Common myeloid progenitor, CD34-positive (primary cell): ENCODE results near the gene LTBP1.
A peak's percentile ranks its signal among the peaks of the same experiment; 100 is the strongest.

Source experiments
- CTCF ChIA-PET: fragments of 350-600 bp; sonication (Branson Sonifier 250); formaldehyde crosslinking; loops from one replicate; lab custom pipeline; 2021; ENCODE audit warnings: antibody characterized with exemption; lab: Charles Lee
- POLR2A ChIA-PET: fragments of 350-600 bp; sonication (Branson Sonifier 250); formaldehyde crosslinking; loops from one replicate; lab custom pipeline; 2021; ENCODE audit warnings: antibody characterized with exemption; lab: Charles Lee
- DNase-seq, 3 donors: peaks; one replicate each; pipeline versions ENCODE4 v3.0.0 to v3.0.0-alpha.2; 2013
- H3K27ac ChIP-seq, 2 experiments: 1 replicate in 1 of 2; 2 replicates in 1 of 2; pipeline ENCODE4 v1.7.0; 2013; ENCODE audit warnings: inconsistent platforms in 2 of 2, low read length in 2 of 2, mild to moderate bottlenecking in 2 of 2, low read depth in 1 of 2, moderate library complexity in 1 of 2; ENCODE audit not compliant: severe bottlenecking in 2 of 2, insufficient read depth in 1 of 2, poor library complexity in 1 of 2
- H3K27me3 ChIP-seq, 5 experiments: replicated peaks in 2 of 5; 1 replicate in 3 of 5; 2 replicates in 2 of 5; pipeline versions ENCODE4 v1.6.1 to v1.7.0; 2013; ENCODE audit warnings: low read length in 4 of 5, mild to moderate bottlenecking in 2 of 5, moderate library complexity in 2 of 5, inconsistent platforms in 1 of 5; ENCODE audit not compliant: insufficient read depth in 5 of 5, control insufficient read depth in 4 of 5
- H3K36me3 ChIP-seq, 4 experiments: 1 replicate in 2 of 4; 2 replicates in 2 of 4; pipeline versions ENCODE4 v1.6.1 to v1.7.0; 2013; ENCODE audit warnings: low read length in 3 of 4, control low read depth in 1 of 4, mild to moderate bottlenecking in 1 of 4; ENCODE audit not compliant: control insufficient read depth in 4 of 4, insufficient read depth in 4 of 4
- H3K4me1 ChIP-seq, 4 experiments: 1 replicate in 3 of 4; 2 replicates in 1 of 4; pipeline versions ENCODE4 v1.6.1 to v1.7.1; 2013; ENCODE audit warnings: low read length in 3 of 4, mild to moderate bottlenecking in 3 of 4, control low read depth in 1 of 4, inconsistent platforms in 1 of 4, moderate library complexity in 1 of 4; ENCODE audit not compliant: control insufficient read depth in 4 of 4, insufficient read depth in 4 of 4; ENCODE audit errors: control extremely low read depth in 1 of 4
- H3K4me3 ChIP-seq, 7 experiments: 1 replicate in 4 of 7; 2 replicates in 3 of 7; pipeline versions ENCODE4 v1.5.1 to v1.7.0; 2013; ENCODE audit warnings: mild to moderate bottlenecking in 7 of 7, low read length in 6 of 7, moderate library complexity in 6 of 7, inconsistent platforms in 2 of 7, low read depth in 2 of 7, control low read depth in 1 of 7; ENCODE audit not compliant: insufficient read depth in 4 of 7, control insufficient read depth in 1 of 7; ENCODE audit errors: extremely low read depth in 1 of 7
- H3K9me3 ChIP-seq, 5 experiments: 1 replicate in 4 of 5; 2 replicates in 1 of 5; pipeline versions ENCODE4 v1.6.1 to v1.7.1; 2013; ENCODE audit warnings: low read length in 4 of 5, mild to moderate bottlenecking in 2 of 5, inconsistent platforms in 1 of 5, low read depth in 1 of 5, moderate library complexity in 1 of 5; ENCODE audit not compliant: control insufficient read depth in 4 of 5, insufficient read depth in 2 of 5; ENCODE audit errors: control extremely low read depth in 1 of 5
- WGBS: methylation state at CpG from one replicate; pipeline ENCODE4 v1.1.5; 2013; ENCODE audit not compliant: insufficient coverage; 5-methylcytosine and 5-hydroxymethylcytosine counted together

Gene LTBP1

DNA sequence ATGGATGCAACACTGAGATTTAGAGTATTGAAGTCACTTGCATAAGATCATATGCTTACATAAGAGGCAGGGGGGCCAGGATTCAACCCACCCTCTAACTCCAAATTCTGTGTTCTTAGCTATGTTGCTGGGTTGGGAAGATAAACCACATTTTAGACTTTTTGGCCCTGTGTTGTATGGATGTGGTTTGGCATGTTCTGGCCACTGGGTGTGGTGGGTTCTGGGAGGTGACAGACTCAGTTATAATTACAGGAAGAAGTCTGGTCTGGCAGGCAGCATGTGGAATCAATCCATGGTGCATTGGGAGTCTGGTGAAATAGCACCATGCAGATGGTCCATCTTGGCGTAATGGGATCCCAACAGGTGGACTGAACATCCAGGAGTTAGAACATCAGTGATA, 138.9 kb downstream of the LTBP1 start:
- no peak overlapping the region for H3K4me3 ChIP-seq
- WGBS, result 100% methylated on average over 1 of the region's 1 CpG
- ChIA-PET CTCF (no interaction called here), POLR2A (no interaction called here)
- no peak overlapping the region for H3K27ac ChIP-seq
- H3K36me3 ChIP-seq, result no peaks in the 10 kb centered on the region
- peaks cover 0 to 9% (median 6%) of the 10 kb centered on the region in 4 experiments for H3K4me1 ChIP-seq
- no peaks in the 10 kb centered on the region for H3K9me3 ChIP-seq
- no peaks in the 10 kb centered on the region for H3K27me3 ChIP-seq
- peak in 1 of 3 donors; percentile 3 for DNase-seq

DNA sequence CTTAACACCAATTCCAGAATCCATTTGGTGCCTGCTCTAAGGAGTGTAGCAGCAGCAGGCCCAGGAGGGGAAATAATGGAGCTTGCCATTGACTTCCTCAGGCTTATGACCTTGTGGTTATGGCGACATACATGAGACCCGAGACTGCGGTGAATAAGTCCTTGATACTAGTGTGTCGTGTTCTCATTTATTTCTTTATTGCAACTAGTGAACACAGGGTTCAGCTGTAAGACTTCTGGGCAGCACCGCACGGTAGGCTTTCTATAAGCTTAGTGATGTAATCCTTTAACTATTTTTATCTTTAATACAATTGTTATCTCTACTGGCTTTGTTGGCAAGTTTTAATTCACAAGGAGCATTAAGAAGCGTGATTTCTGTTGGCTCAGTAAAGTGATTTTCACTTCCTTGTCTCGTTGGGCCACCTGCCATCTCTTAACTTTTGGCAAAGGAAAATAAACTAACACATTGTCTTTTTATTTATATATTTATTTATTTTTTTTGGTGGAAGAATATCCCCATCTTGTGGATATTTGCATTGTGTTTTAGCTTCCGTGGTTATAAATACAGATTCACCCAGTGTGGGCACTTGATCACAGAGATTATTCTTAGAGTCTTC, 139.8 kb downstream of the LTBP1 start:
- no peaks in the 10 kb centered on the region for H3K9me3 ChIP-seq
- H3K4me3 ChIP-seq, result no peak overlapping the region
- WGBS, result 100% methylated on average over 2 of the region's 9 CpGs
- ChIA-PET POLR2A (interaction anchor here (0.5 kb wide), 1 partner anchor 222 kb away, joined by 3 read pairs; no protein-coding TSS in a partner anchor), CTCF (interaction anchor here (1.1 kb wide), 1 partner anchor 302 kb away, joined by 3 read pairs; no protein-coding TSS in a partner anchor)
- H3K27ac ChIP-seq, result no peak overlapping the region
- peaks cover 0 to 9% (median 6%) of the 10 kb centered on the region in 4 experiments for H3K4me1 ChIP-seq
- no peaks in the 10 kb centered on the region for H3K36me3 ChIP-seq
- peak in 1 of 3 donors; percentile 8 for DNase-seq
- peaks cover 0 to 2% (median 0%) of the 10 kb centered on the region in 5 experiments for H3K27me3 ChIP-seq

DNA sequence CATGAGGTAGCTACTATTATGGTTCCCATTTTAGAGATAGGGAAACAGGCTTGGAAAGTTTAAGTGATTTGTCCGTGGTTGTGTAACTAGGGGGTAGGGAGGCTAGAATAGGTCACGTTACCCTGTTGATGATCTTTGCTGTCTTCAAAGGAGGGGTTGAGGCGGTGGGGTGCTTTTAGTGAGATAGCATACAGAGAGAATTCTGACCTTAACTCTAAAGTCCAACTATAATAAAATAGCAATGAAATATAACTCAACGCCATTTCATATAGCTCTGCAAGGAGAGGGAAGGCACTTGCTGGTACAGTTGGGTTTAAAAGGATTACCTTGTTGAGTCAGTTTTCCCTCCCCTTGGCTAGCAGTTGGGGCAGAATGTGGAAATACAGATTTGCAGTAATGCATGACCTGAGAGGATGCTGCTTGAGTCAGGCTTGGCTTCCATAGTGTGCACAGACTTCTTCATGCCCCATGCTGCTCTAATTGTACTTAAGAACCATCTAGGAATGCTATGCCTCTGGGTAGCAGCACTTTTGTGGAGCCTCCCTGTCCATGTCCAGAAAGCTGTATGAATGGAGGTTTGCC, 143.9 kb downstream of the LTBP1 start:
- H3K4me1 ChIP-seq, result no peaks in the 10 kb centered on the region
- H3K9me3 ChIP-seq, result peaks cover 0 to 5% (median 0%) of the 10 kb centered on the region in 5 experiments
- WGBS, result 100% methylated on average over 1 of the region's 4 CpGs
- no peaks in the 10 kb centered on the region for H3K36me3 ChIP-seq
- DNase-seq, result no peak
- H3K27me3 ChIP-seq, result peaks cover 0 to 2% (median 0%) of the 10 kb centered on the region in 5 experiments
- H3K27ac ChIP-seq, result no peak overlapping the region
- H3K4me3 ChIP-seq, result no peak overlapping the region
- POLR2A ChIA-PET, result no interaction called here
- CTCF ChIA-PET, result no interaction called here

DNA sequence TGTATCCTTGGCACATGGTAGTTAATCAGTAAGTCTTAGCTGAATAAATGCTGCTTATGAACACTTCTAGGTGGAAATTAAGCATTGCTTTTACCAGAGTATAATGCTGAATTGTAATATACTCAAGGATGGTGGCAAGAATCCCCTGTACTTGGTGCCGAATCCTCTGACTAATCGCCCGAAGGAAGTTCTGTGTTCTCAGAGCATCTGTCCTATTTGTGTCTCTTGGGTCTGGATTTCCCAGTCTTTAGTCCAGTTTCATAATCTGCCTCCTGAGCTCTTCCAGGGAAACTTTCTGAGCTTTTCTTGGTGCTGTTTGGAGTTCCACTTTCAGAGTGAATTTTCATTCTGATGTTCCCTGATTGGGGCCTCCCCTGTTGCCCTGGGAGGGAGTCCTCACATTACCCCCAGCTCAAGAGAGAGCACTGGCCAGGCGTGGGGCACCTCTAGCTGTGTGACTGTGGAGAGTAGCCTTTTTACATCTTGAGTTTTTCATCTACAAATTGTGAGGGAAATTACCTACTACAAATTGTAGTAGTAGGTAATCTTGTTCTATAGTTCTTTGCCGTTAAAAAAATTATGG, 144.9 kb downstream of the LTBP1 start:
- Histone ChIP-seq H3K4me3 (no peak overlapping the region), H3K4me1 (no peaks in the 10 kb centered on the region), H3K9me3 (peaks cover 0 to 8% (median 0%) of the 10 kb centered on the region in 5 experiments), H3K36me3 (no peaks in the 10 kb centered on the region), H3K27me3 (peaks cover 0 to 2% (median 0%) of the 10 kb centered on the region in 5 experiments), H3K27ac (no peak overlapping the region)
- 100% methylated on average over 3 of the region's 5 CpGs for WGBS
- DNase-seq, result no peak
- ChIA-PET POLR2A (no interaction called here), CTCF (no interaction called here)

DNA sequence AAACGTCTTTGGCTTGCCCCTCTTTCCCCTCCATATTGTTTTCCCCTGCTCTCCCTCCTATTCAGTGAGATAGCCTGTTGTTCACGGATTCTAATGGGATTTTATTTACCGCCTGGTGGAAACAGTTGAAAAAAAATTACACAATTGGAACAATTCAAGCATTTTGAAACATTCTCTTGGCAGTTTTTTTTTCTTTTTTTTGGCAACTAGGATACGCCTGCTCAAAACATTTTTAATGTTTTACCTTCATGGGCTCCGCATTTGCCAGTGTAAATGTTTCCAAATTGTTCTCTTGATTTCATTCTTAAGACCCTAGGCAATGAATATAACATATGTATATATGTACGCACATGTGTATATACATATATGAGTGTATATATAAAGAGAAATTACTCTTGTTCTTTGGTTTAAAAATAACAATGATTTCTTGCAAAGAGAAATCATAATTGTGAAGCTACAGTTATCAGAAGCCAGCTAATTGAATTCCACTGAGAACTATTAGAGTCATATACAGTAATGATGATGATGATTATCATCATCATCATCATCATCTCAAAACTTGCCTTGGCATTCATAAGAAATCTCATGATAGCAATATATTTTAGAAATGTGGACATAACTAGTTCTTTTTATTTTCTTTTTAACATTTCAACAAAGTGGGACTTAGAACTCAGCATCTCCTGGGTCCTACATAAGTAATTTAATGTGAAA, 146.7 kb downstream of the LTBP1 start:
- H3K27me3 ChIP-seq, result peaks cover 0 to 2% (median 0%) of the 10 kb centered on the region in 5 experiments
- no peak overlapping the region for H3K27ac ChIP-seq
- ChIA-PET POLR2A (no interaction called here), CTCF (no interaction called here)
- H3K9me3 ChIP-seq, result peaks cover 0 to 8% (median 0%) of the 10 kb centered on the region in 5 experiments
- WGBS, result 100% methylated on average over 1 of the region's 6 CpGs
- H3K36me3 ChIP-seq, result no peaks in the 10 kb centered on the region
- H3K4me1 ChIP-seq, result no peaks in the 10 kb centered on the region
- DNase-seq, result no peak
- H3K4me3 ChIP-seq, result no peak overlapping the region

DNA sequence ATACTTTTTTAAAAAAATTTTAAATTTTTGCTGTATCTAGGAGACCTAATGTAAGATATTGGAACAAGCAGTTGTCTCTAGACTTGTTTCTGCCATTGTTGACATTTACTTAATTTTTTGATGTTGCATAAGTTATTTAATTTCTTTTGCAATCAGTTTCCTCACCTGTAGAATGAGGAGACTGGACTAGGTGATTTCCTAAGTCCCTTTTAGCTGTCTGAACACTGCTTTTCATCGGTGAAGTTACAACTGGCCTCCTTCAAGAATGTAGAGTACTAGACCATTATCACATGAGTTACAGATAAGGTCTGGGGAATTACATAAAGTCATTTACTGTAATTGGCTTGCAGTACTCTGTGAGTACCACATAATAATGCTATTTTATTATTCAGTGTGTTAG, 147.6 kb downstream of the LTBP1 start:
- POLR2A ChIA-PET, result no interaction called here
- DNase-seq, result no peak
- CTCF ChIA-PET, result no interaction called here
- Histone ChIP-seq H3K27ac (no peak overlapping the region), H3K4me1 (no peaks in the 10 kb centered on the region), H3K9me3 (peaks cover 0 to 8% (median 0%) of the 10 kb centered on the region in 5 experiments), H3K27me3 (peaks cover 0 to 2% (median 0%) of the 10 kb centered on the region in 5 experiments), H3K4me3 (no peak overlapping the region), H3K36me3 (no peaks in the 10 kb centered on the region)
- no CpG with 5 or more reads among the region's 1 CpG for WGBS
